AG09319 (cell line): ENCODE results near the gene NRG3.

Experiments
- DNase-seq: peaks from one replicate; pipeline ENCODE4 v3.0.0-alpha.2; 2010; ENCODE audit warnings: low read depth; ENCODE audit errors: extremely low read depth
- CTCF ChIP-seq: IDR thresholded peaks from 2 replicates; pipeline ENCODE4 v1.5.1; 2011; ENCODE audit warnings: low read depth, mild to moderate bottlenecking, inconsistent platforms, low read length, moderate library complexity

Gene NRG3

GRCh38 chr10:82867056-82867455 is 992.1 kb downstream of the NRG3 start:
- TF ChIP-seq CTCF: no peak
- no peak for DNase-seq

- DNase-seq: no peak
- TF ChIP-seq CTCF: no peak
Observed at GRCh38 chr10:82874671-82875070, 999.7 kb downstream of the NRG3 start.

GRCh38 chr10:82880776-82881290 is 1005.8 kb downstream of the NRG3 start:
- TF ChIP-seq CTCF: no peak
- DNase-seq: no peak

- DNase-seq: no peak
- no peak for TF ChIP-seq CTCF
Observed at GRCh38 chr10:82882722-82883121, 1007.7 kb downstream of the NRG3 start.

GRCh38 chr10:82883603-82884002 is 1008.6 kb downstream of the NRG3 start:
- no peak for TF ChIP-seq CTCF
- DNase-seq: no peak

GRCh38 chr10:82887488-82887887 is 1012.5 kb downstream of the NRG3 start:
- DNase-seq: no peak
- TF ChIP-seq CTCF: no peak

- no peak for TF ChIP-seq CTCF
Observed at GRCh38 chr10:82888809-82889455, 1013.9 kb downstream of the NRG3 start.

More at GRCh38 chr10:82888809-82889455, 1013.9 kb downstream of the NRG3 start:
- no peak for DNase-seq
